Glutamatergic neuron (in vitro differentiated cells): ENCODE measurements around the gene KIF17. TPM values are rescaled to one million over a fixed set of nuclear protein-coding genes. Genes with fewer than 3 reads are reported as not detected.

Experiments
- DNase-seq: peaks from one replicate; pipeline ENCODE4 v3.0.0; 2022
- H3K27ac Mint-ChIP-seq: one replicate; pipeline ENCODE4 v1.8.0; 2020; ENCODE audit warnings: mild to moderate bottlenecking, mixed read lengths, inconsistent platforms; ENCODE audit not compliant: unreplicated experiment
- H3K27me3 Mint-ChIP-seq: one replicate; pipeline ENCODE4 v1.8.0; 2020; ENCODE audit warnings: mild to moderate bottlenecking, moderate library complexity, mixed read lengths, inconsistent platforms; ENCODE audit not compliant: unreplicated experiment
- H3K36me3 Mint-ChIP-seq: one replicate; pipeline ENCODE4 v1.8.0; 2020; ENCODE audit warnings: mild to moderate bottlenecking, mixed read lengths, inconsistent platforms; ENCODE audit not compliant: unreplicated experiment
- H3K4me1 Mint-ChIP-seq: one replicate; pipeline ENCODE4 v1.8.0; 2020; ENCODE audit warnings: mild to moderate bottlenecking, low read depth, mixed read lengths, inconsistent platforms; ENCODE audit not compliant: unreplicated experiment
- H3K4me3 Mint-ChIP-seq: one replicate; pipeline ENCODE4 v1.8.0; 2020; ENCODE audit warnings: mild to moderate bottlenecking, mixed read lengths, inconsistent platforms; ENCODE audit not compliant: unreplicated experiment
- H3K9me3 Mint-ChIP-seq: one replicate; pipeline ENCODE4 v1.8.0; 2020; ENCODE audit warnings: mild to moderate bottlenecking, moderate library complexity, mixed read lengths, inconsistent platforms; ENCODE audit not compliant: unreplicated experiment
- total RNA-seq: library from RNA; stranded (reverse); fragmentation: NEBNext Ultra II Directional; extraction: Animal tissue kit (Norgen Biotek cat#: 25700); gene quantifications from one replicate; pipeline ENCODE4 v1.2.1, GENCODE V29; 2021; ENCODE audit not compliant: unreplicated experiment
- TF ChIP-seq, protein P1 (sequence below): fragments of 200-600 bp; sonication (generic); IDR thresholded peaks from one replicate; pipeline ENCODE4 v1.5.0; 2021; ENCODE audit not compliant: partially characterized antibody, unreplicated experiment

Gene KIF17
- total RNA-seq, 1 donor from 2014 or later: 1.6 TPM

DNA sequence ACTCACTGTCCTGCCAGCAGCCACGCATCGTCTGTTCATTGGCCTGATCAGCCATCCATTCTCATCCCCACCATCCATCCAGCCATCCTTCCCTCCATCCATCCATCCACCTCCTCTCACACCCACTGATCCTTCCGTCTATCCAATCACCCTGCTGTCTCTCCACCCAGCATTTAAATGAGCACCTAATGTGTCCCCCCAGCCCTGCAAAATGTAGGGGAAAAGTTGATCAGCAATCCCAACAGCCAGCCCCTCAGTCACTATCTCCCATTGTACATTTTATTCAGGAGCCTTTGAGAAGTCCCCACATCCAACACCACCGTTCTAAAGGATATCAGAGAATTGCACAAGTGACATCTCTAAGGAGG lies 45.6 kb downstream of the KIF17 start:
- DNase-seq: no peak
- H3K9me3 Mint-ChIP-seq: peaks cover 1% of the 10 kb centered on the region
- peaks cover 3% of the 10 kb centered on the region for H3K36me3 Mint-ChIP-seq
- TF ChIP-seq, protein P1, sequence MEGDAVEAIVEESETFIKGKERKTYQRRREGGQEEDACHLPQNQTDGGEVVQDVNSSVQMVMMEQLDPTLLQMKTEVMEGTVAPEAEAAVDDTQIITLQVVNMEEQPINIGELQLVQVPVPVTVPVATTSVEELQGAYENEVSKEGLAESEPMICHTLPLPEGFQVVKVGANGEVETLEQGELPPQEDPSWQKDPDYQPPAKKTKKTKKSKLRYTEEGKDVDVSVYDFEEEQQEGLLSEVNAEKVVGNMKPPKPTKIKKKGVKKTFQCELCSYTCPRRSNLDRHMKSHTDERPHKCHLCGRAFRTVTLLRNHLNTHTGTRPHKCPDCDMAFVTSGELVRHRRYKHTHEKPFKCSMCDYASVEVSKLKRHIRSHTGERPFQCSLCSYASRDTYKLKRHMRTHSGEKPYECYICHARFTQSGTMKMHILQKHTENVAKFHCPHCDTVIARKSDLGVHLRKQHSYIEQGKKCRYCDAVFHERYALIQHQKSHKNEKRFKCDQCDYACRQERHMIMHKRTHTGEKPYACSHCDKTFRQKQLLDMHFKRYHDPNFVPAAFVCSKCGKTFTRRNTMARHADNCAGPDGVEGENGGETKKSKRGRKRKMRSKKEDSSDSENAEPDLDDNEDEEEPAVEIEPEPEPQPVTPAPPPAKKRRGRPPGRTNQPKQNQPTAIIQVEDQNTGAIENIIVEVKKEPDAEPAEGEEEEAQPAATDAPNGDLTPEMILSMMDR: no peak
- H3K4me1 Mint-ChIP-seq: no peaks in the 10 kb centered on the region
- no peak overlapping the region for H3K27ac Mint-ChIP-seq
- no peaks in the 10 kb centered on the region for H3K27me3 Mint-ChIP-seq
- no peak overlapping the region for H3K4me3 Mint-ChIP-seq

DNA sequence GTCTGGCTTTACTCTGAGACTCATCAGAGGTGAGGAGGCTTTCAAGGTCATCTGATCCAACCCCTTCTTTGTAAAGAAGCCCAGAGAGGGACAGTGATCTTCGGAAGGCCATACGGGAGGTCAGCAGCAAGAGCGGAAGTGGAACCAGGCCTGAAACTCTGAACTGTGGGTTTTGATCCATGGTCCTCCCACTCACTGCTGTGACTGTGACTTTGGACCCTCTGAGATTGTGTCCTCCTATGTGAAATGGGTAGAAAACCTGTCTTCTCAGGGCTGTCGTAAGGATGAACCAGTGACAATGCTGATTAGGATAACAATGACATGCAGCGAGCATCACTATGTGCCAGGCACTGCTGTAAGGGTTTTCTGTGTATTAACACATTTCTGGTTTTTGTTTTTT lies 46.9 kb downstream of the KIF17 start:
- Mint-ChIP-seq H3K27ac (no peak overlapping the region), H3K27me3 (no peaks in the 10 kb centered on the region), H3K9me3 (peaks cover 1% of the 10 kb centered on the region), H3K4me3 (no peak overlapping the region), H3K4me1 (no peaks in the 10 kb centered on the region), H3K36me3 (peaks cover 4% of the 10 kb centered on the region)
- no peak for DNase-seq
- TF ChIP-seq, protein P1: no peak

DNA sequence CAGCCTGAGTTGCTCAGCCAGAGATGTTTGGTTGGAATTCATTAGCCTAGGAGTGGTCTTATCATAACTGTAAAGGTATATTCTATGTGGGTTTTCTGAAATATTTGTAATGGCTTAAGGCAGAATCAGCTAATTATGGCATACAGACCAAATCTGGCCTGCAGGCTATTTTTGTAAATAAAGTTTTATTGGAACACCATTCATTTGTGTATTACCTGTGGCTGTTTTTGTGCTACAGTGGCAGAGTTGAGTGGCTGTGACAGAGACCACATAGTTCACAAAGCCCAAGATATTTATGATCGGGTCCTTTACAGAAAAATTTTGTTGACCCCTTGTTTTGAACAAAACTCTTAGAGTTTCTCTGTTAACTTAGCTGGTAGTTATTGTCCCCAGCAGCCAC lies 49.2 kb downstream of the KIF17 start:
- Mint-ChIP-seq H3K27ac (no peak overlapping the region), H3K4me1 (no peaks in the 10 kb centered on the region), H3K9me3 (peaks cover 1% of the 10 kb centered on the region), H3K27me3 (no peaks in the 10 kb centered on the region), H3K4me3 (no peak overlapping the region), H3K36me3 (peaks cover 4% of the 10 kb centered on the region)
- no peak for DNase-seq
- TF ChIP-seq, protein P1: no peak

DNA sequence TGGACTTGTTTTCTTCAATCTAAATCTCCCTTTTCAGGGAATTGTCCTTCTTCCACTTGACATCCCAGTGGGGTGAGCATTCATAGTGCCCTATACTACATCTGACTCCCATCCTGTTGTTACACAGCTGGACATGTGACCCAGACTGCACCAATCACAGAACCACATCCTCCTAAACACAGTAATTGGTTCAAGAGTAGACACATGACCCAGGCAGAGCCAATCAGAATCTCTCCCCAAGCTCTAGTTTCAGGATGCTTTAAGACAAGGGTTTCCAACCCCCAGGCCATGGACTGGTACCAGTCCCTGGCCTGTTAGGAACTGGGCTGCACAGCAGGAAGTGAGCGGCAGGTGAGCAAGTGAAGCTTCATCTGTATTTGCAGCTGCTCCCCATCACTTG lies 51.0 kb downstream of the KIF17 start:
- peaks cover 5% of the 10 kb centered on the region for H3K9me3 Mint-ChIP-seq
- no peak for DNase-seq
- H3K27ac Mint-ChIP-seq: no peak overlapping the region
- peaks cover 4% of the 10 kb centered on the region for H3K36me3 Mint-ChIP-seq
- H3K4me1 Mint-ChIP-seq: peaks cover 5% of the 10 kb centered on the region
- no peaks in the 10 kb centered on the region for H3K27me3 Mint-ChIP-seq
- TF ChIP-seq, protein P1: no peak
- no peak overlapping the region for H3K4me3 Mint-ChIP-seq

DNA sequence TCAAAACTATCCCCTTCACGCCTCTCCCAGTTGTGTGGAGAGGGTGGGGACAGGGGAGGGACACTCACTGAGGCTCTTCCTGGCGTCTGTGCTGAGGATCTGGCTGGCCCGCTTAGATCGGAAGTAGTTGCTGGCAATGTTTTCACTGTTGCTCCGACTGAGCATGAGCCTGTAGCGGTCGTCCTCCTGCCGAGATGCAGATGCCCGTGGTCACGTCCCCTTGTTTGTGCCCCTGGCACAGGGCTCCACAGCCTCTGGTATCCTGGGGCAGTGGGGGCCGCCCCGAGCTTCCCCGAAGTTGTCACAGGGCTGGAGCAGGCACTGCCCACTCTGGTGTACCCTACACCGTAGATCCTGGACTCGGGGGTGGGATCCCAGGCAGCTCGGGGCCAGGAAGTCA lies 51.7 kb downstream of the KIF17 start:
- H3K27me3 Mint-ChIP-seq: no peaks in the 10 kb centered on the region
- H3K4me3 Mint-ChIP-seq: no peak overlapping the region
- peaks cover 4% of the 10 kb centered on the region for H3K36me3 Mint-ChIP-seq
- TF ChIP-seq, protein P1: no peak
- H3K4me1 Mint-ChIP-seq: peaks cover 5% of the 10 kb centered on the region
- no peak for DNase-seq
- peaks cover 5% of the 10 kb centered on the region for H3K9me3 Mint-ChIP-seq
- H3K27ac Mint-ChIP-seq: no peak overlapping the region
